Stimulated activated CD8-positive, alpha-beta memory T cell treated with anti-CD3 and anti-CD28 coated beads, Interleukin-15, amount 100 ng/mL, for 24 hours (primary cell): ENCODE results near the gene RNF19B.

Experiments
- DNase-seq: peaks from one replicate; pipeline ENCODE4 v3.0.0-alpha.2; 2020; ENCODE audit warnings: low read depth

Gene RNF19B

GRCh38 chr1:32888134-32888533 lies 76.5 kb downstream of the RNF19B start:
- DNase-seq: no peak

- DNase-seq: no peak
Observed at GRCh38 chr1:32887623-32888022, 77.0 kb downstream of the RNF19B start.

GRCh38 chr1:32886828-32887414 lies 77.7 kb downstream of the RNF19B start:
- no peak for DNase-seq
